Muscle layer of colon (tissue), 2 donors: ENCODE data around the gene SHROOM2.

Experiments used
- H3K27ac ChIP-seq: one replicate; pipeline ENCODE4 v1.7.0; 2013; ENCODE audit warnings: low read depth, mild to moderate bottlenecking, low read length, moderate library complexity
- H3K27me3 ChIP-seq, 2 donors: one replicate each; pipeline ENCODE4 v1.7.0; 2013; ENCODE audit warnings: low read length in 2 of 2, mild to moderate bottlenecking in 2 of 2; ENCODE audit not compliant: insufficient read depth in 2 of 2, control insufficient read depth in 1 of 2
- H3K36me3 ChIP-seq: one replicate; pipeline ENCODE4 v1.7.0; 2013; ENCODE audit warnings: mild to moderate bottlenecking, low read length; ENCODE audit not compliant: insufficient read depth
- H3K4me1 ChIP-seq: one replicate; pipeline ENCODE4 v1.7.0; 2013; ENCODE audit warnings: mild to moderate bottlenecking, low read length; ENCODE audit not compliant: insufficient read depth
- H3K4me3 ChIP-seq, 2 donors: one replicate each; pipeline ENCODE4 v1.7.0; 2013; ENCODE audit warnings: low read length in 2 of 2, low read depth in 1 of 2, mild to moderate bottlenecking in 1 of 2, moderate library complexity in 1 of 2
- H3K9ac ChIP-seq: one replicate; pipeline ENCODE4 v1.7.0; 2013; ENCODE audit warnings: low read length
- H3K9me3 ChIP-seq: one replicate; pipeline ENCODE4 v1.7.0; 2013; ENCODE audit warnings: mild to moderate bottlenecking, low read length
- donor health status: abdominal sarcoma.
- donor health status: Adenocarcinoma of cecum.

SHROOM2 gene, protein sequence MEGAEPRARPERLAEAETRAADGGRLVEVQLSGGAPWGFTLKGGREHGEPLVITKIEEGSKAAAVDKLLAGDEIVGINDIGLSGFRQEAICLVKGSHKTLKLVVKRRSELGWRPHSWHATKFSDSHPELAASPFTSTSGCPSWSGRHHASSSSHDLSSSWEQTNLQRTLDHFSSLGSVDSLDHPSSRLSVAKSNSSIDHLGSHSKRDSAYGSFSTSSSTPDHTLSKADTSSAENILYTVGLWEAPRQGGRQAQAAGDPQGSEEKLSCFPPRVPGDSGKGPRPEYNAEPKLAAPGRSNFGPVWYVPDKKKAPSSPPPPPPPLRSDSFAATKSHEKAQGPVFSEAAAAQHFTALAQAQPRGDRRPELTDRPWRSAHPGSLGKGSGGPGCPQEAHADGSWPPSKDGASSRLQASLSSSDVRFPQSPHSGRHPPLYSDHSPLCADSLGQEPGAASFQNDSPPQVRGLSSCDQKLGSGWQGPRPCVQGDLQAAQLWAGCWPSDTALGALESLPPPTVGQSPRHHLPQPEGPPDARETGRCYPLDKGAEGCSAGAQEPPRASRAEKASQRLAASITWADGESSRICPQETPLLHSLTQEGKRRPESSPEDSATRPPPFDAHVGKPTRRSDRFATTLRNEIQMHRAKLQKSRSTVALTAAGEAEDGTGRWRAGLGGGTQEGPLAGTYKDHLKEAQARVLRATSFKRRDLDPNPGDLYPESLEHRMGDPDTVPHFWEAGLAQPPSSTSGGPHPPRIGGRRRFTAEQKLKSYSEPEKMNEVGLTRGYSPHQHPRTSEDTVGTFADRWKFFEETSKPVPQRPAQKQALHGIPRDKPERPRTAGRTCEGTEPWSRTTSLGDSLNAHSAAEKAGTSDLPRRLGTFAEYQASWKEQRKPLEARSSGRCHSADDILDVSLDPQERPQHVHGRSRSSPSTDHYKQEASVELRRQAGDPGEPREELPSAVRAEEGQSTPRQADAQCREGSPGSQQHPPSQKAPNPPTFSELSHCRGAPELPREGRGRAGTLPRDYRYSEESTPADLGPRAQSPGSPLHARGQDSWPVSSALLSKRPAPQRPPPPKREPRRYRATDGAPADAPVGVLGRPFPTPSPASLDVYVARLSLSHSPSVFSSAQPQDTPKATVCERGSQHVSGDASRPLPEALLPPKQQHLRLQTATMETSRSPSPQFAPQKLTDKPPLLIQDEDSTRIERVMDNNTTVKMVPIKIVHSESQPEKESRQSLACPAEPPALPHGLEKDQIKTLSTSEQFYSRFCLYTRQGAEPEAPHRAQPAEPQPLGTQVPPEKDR (N-terminal part only)

GRCh38 chrX:9785944-9786797, at the start of gene SHROOM2:
Gene SHROOM2 (plus strand): TSS chrX:9786429. CDS start chrX:9786546, 117 bp downstream.
- Histone ChIP-seq H3K9me3 (no peaks in the 10 kb centered on the region), H3K27me3 (peaks cover 6 to 21% of the 10 kb centered on the region in 2 donors), H3K27ac (no peak within 1 kb of the TSS), H3K9ac (no peak within 1 kb of the TSS), H3K4me3 (peak within 1 kb of the TSS in 1 of 2 donors; percentile 32), H3K4me1 (no peaks in the 10 kb centered on the region), H3K36me3 (no peaks in the 10 kb centered on the region)

GRCh38 chrX:9737363-9737762, 48.9 kb upstream of the SHROOM2 start:
- Histone ChIP-seq H3K4me3 (no peak overlapping the region), H3K9me3 (peaks cover 3% of the 10 kb centered on the region), H3K27me3 (peaks cover 0 to 4% of the 10 kb centered on the region in 2 donors), H3K4me1 (no peaks in the 10 kb centered on the region), H3K36me3 (no peaks in the 10 kb centered on the region), H3K9ac (no peak overlapping the region), H3K27ac (no peak overlapping the region)

- H3K27ac ChIP-seq = no peak overlapping the region
- H3K4me3 ChIP-seq = no peak overlapping the region
- no peaks in the 10 kb centered on the region for H3K4me1 ChIP-seq
- H3K36me3 ChIP-seq = no peaks in the 10 kb centered on the region
- peaks cover 3% of the 10 kb centered on the region for H3K9me3 ChIP-seq
- H3K9ac ChIP-seq = no peak overlapping the region
- peaks cover 0 to 4% of the 10 kb centered on the region in 2 donors for H3K27me3 ChIP-seq
Observed at GRCh38 chrX:9738151-9738550, 48.1 kb upstream of the SHROOM2 start.

DNA sequence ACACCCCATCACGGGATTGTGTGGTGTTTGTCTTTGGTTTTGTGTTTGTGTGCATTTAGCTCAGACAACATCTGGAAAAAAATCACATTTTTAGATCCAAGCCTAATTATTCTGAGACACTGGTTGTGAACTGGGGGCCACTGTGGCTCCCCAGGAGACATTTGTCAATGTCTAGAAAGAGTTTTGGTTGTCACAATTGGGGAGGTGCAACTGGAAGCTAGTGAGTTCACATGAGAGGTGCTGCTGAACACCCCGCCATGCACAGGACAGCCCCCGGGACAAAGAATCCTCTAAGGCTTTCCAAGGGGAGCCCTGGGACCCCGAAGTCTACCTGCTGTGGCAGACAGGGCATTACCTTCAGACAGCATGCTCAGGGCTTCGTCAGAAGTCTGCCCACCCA, 47.1 kb upstream of the SHROOM2 start:
- Histone ChIP-seq H3K27me3 (peaks cover 0 to 4% of the 10 kb centered on the region in 2 donors), H3K9ac (no peak overlapping the region)

DNA sequence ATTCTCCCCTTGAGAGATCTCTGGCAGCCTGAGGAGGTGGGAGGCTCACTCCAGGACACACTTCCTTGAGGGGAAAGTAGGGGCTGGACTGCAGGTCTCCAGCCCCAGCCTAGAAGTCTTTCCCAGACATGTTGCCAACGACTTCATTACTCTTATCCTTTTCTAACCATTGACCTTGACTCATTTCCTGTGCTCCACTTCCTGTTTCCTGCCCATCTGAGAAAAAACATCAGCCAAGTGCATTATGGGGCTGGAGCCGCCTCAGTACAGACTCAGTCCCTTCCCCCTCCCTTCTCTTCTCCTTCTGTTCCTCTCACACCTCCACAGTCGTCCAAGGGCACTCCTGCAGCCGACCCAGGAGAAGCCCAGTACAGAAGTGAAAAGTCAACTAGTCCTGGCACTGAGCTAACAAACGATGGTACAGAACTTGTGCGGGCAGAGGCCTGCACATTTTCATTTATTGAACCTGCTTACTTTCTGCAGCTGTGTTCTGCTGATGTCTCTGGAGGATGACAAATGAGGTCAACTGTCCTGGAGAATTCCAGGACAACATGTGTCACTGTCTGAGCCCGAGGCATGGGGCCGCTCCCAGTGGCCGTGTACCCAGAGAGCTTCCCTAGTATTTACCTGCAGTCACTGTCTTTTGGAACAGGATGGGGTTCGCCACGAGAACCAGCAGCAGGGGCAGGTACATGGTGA, 40.7 kb upstream of the SHROOM2 start:
- H3K9me3 ChIP-seq = no peaks in the 10 kb centered on the region
- no peak overlapping the region for H3K4me3 ChIP-seq
- no peak overlapping the region for H3K9ac ChIP-seq
- no peaks in the 10 kb centered on the region for H3K27me3 ChIP-seq
- H3K27ac ChIP-seq = no peak overlapping the region
- H3K4me1 ChIP-seq = no peaks in the 10 kb centered on the region
- H3K36me3 ChIP-seq = no peaks in the 10 kb centered on the region

More for the DNA sequence above, 47.1 kb upstream of the SHROOM2 start:
- H3K4me3 ChIP-seq = no peak overlapping the region
- no peak overlapping the region for H3K27ac ChIP-seq
- no peaks in the 10 kb centered on the region for H3K4me1 ChIP-seq
- H3K36me3 ChIP-seq = no peaks in the 10 kb centered on the region
- peaks cover 2% of the 10 kb centered on the region for H3K9me3 ChIP-seq

- no peaks in the 10 kb centered on the region for H3K27me3 ChIP-seq
- no peak overlapping the region for H3K9ac ChIP-seq
- H3K9me3 ChIP-seq = no peaks in the 10 kb centered on the region
- H3K27ac ChIP-seq = no peak overlapping the region
- H3K36me3 ChIP-seq = no peaks in the 10 kb centered on the region
- H3K4me3 ChIP-seq = no peak overlapping the region
- H3K4me1 ChIP-seq = no peaks in the 10 kb centered on the region
Observed at GRCh38 chrX:9746148-9746888, 39.9 kb upstream of the SHROOM2 start.

DNA sequence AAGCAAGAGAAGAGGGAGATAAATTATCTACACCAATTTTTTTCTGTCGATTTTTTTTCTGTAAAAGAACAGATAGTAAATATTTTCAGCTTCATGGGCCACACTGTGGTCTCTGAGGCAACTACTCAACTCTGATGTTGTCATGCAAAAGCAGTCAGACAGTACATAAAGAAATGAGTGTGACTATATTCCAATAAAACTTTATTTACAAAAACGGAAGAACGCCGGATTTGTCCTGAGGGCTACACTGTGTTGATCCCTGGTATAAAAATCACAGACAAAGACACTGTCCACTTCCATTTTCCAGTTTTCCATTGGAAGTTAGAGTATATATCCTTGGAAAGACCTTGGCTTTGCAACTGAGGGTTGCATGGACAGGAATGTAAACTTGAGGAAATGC, 38.6 kb upstream of the SHROOM2 start:
- Histone ChIP-seq H3K9ac (no peak overlapping the region), H3K27ac (no peak overlapping the region), H3K4me3 (no peak overlapping the region), H3K36me3 (no peaks in the 10 kb centered on the region), H3K27me3 (no peaks in the 10 kb centered on the region), H3K4me1 (no peaks in the 10 kb centered on the region), H3K9me3 (no peaks in the 10 kb centered on the region)

- H3K27ac ChIP-seq = no peak overlapping the region
- no peak overlapping the region for H3K4me3 ChIP-seq
- no peaks in the 10 kb centered on the region for H3K9me3 ChIP-seq
- no peaks in the 10 kb centered on the region for H3K27me3 ChIP-seq
- H3K4me1 ChIP-seq = no peaks in the 10 kb centered on the region
- no peak overlapping the region for H3K9ac ChIP-seq
- H3K36me3 ChIP-seq = no peaks in the 10 kb centered on the region
Observed at GRCh38 chrX:9749146-9749692, 37.0 kb upstream of the SHROOM2 start.

DNA sequence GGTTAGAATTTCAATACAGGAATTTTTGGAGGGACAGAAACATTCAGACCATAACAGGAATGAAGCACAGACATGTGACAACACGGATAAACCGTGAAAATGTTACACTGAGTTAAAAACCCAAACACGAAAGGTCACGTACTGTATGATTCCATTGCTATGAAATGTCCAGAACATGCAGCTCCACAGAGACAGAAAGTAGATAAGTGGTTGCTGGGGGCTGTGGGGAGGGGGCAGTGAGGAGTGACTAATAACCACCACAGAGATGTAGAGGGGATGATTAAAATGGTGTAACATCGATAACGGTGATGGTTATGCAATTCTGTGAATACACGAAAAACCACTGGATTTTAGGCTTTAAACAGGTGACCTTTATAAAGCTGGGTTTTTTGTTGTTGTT, 28.9 kb upstream of the SHROOM2 start:
- Histone ChIP-seq H3K9me3 (no peaks in the 10 kb centered on the region), H3K9ac (no peak overlapping the region), H3K4me1 (no peaks in the 10 kb centered on the region), H3K4me3 (no peak overlapping the region), H3K36me3 (no peaks in the 10 kb centered on the region), H3K27me3 (no peaks in the 10 kb centered on the region), H3K27ac (no peak overlapping the region)
